Uterus (tissue), 4 donors: ENCODE data around the gene EVI2B. TPM values are rescaled to one million over a fixed set of nuclear protein-coding genes. Genes with fewer than 3 reads are reported as not detected.

ENCODE experiments used
- DNase-seq, 2 donors: peaks; one replicate each; pipeline ENCODE4 v3.0.0-alpha.2; 2019 to 2020
- H3K27ac ChIP-seq, 2 donors: fragments of 200-600 bp; sonication (generic); 1 replicate in 1 of 2; 2 replicates in 1 of 2; pipeline ENCODE4 v1.5.1; 2016 to 2018
- H3K27me3 ChIP-seq, 2 donors: fragments of 200-600 bp; sonication (generic); one replicate each; pipeline ENCODE4 v1.5.1; 2018 to 2019; ENCODE audit warnings: control low read depth in 1 of 2
- H3K36me3 ChIP-seq, 2 donors: fragments of 200-600 bp; sonication (generic); one replicate each; pipeline ENCODE4 v1.5.1; 2019; ENCODE audit warnings: control low read depth in 1 of 2
- H3K4me1 ChIP-seq, 2 donors: fragments of 200-600 bp; sonication (generic); one replicate each; pipeline ENCODE4 v1.5.1; 2018 to 2019; ENCODE audit warnings: control low read depth in 1 of 2
- H3K4me3 ChIP-seq, 2 donors: fragments of 200-600 bp; sonication (generic); 1 replicate in 1 of 2; 2 replicates in 1 of 2; pipeline ENCODE4 v1.5.1; 2018 to 2019; ENCODE audit warnings: mild to moderate bottlenecking in 1 of 2
- H3K9me3 ChIP-seq, 2 donors: fragments of 200-600 bp; sonication (generic); one replicate each; pipeline ENCODE4 v1.5.1; 2019; ENCODE audit warnings: control low read depth in 1 of 2
- POLR2A ChIP-seq, 2 donors: fragments of 450-650 bp; IDR thresholded peaks; one replicate each; pipeline ENCODE4 v1.6.1; 2016; ENCODE audit warnings: antibody characterized with exemption in 2 of 2, mild to moderate bottlenecking in 1 of 2, moderate library complexity in 1 of 2
- intact Hi-C: fragments of 100-400 bp; cut with DNase I; formaldehyde crosslinking; loops from one replicate; pipeline ENCODE4 v1.15.1; 2023; ENCODE audit warnings: low total_unique reads
- total RNA-seq, 4 donors: library from RNA; depleted of rRNA in 3 of 4; stranded (reverse); fragments of >200 nt in 3 of 4; gene quantifications; one replicate each; pipeline versions ENCODE4 v1.1.0 to v1.2.4, GENCODE V29; 2014 to 2023
- TF ChIP-seq, protein P1 (sequence below), 4 experiments: fragments of 200-600 bp in 2 of 4; fragments of 450-650 bp in 2 of 4; sonication (generic) in 2 of 4; IDR thresholded peaks; one replicate each; pipeline ENCODE4 v1.5.1; 2016 to 2019; ENCODE audit warnings: antibody characterized with exemption in 4 of 4, mild to moderate bottlenecking in 2 of 4, moderate library complexity in 1 of 4
- donor health status: DM: yes; HTN: yes; CAD: no.

Gene EVI2B
- total RNA-seq, 4 donors from 2014 or later = 0.76 to 9.1 (median 2.9) TPM

DNA sequence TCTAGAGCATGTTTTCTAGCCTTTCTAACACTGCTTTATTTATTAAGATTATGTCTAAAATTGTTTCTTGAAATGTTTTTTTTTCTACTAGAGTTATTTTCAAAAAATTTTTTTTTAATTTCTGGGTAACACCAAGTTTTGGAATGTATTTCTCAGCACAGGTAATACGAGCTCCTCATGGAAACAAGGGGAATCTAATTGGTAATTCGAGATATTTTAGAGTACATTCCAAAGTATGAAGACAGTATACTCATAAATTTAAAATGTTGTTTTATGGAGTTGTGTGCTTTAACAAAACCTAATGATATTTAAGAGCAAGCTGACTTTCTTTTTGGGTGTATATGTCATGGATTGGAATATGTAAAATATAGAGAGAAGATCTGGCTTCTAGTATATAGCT is 59.2 kb downstream of the EVI2B start:
- Histone ChIP-seq H3K27me3 (no peaks in the 10 kb centered on the region), H3K27ac (no peak overlapping the region), H3K4me1 (peaks cover 0 to 5% of the 10 kb centered on the region in 2 donors), H3K9me3 (no peaks in the 10 kb centered on the region), H3K36me3 (no peaks in the 10 kb centered on the region), H3K4me3 (no peak overlapping the region)
- no peak for DNase-seq
- intact Hi-C loops = no loop called here
- TF ChIP-seq, protein P1, sequence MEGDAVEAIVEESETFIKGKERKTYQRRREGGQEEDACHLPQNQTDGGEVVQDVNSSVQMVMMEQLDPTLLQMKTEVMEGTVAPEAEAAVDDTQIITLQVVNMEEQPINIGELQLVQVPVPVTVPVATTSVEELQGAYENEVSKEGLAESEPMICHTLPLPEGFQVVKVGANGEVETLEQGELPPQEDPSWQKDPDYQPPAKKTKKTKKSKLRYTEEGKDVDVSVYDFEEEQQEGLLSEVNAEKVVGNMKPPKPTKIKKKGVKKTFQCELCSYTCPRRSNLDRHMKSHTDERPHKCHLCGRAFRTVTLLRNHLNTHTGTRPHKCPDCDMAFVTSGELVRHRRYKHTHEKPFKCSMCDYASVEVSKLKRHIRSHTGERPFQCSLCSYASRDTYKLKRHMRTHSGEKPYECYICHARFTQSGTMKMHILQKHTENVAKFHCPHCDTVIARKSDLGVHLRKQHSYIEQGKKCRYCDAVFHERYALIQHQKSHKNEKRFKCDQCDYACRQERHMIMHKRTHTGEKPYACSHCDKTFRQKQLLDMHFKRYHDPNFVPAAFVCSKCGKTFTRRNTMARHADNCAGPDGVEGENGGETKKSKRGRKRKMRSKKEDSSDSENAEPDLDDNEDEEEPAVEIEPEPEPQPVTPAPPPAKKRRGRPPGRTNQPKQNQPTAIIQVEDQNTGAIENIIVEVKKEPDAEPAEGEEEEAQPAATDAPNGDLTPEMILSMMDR (IDR thresholded peaks at IDR 0.05) = no peak
- TF ChIP-seq POLR2A (IDR thresholded peaks at IDR 0.05) = no peak

Other genes starting within 250 kb of the EVI2B start
- gene NF1, start 219.1 kb downstream of the EVI2B start, total RNA-seq = 100 to 1,000 TPM in 2 of 4 donors, 10 to 100 TPM in 2; 40.9 to 158 (median 113) TPM
- gene OMG, start 16.8 kb downstream of the EVI2B start, total RNA-seq = 1 to 10 TPM in 1 of 4 donors, under 1 TPM in 1, not detected in 2; 0.51 to 1.0 TPM
- gene EVI2A, start 7.6 kb upstream of the EVI2B start, total RNA-seq = 10 to 100 TPM in 2 of 4 donors, 1 to 10 TPM in 2; 2.0 to 17.9 (median 7.2) TPM
- 10 to 100 TPM in 1 of 4 donors, 1 to 10 TPM in 1, not detected in 2; 7.2 to 12.0 TPM for gene RAB11FIP4, start 77.6 kb upstream of the EVI2B start, total RNA-seq